CD14-positive monocyte (primary cell): ENCODE data around the gene KIF1B. TPM values are rescaled to one million over a fixed set of nuclear protein-coding genes. Genes with fewer than 3 reads are reported as not detected.

Source experiments
- DNase-seq, 3 donors: peaks; one replicate each; pipeline ENCODE4 v3.0.0-alpha.2; 2011 to 2022
- H2AFZ ChIP-seq: 2 replicates; pipeline ENCODE4 v1.6.0; 2012; ENCODE audit warnings: mild to moderate bottlenecking, low read depth, low read length, inconsistent platforms; ENCODE audit not compliant: insufficient read depth, poor library complexity, severe bottlenecking
- H3K27ac ChIP-seq, 2 donors: 1 replicate in 1 of 2; 2 replicates in 1 of 2; pipeline ENCODE4 v1.5.1; 2012 to 2013; ENCODE audit warnings: low read length in 2 of 2, control low read depth in 1 of 2, inconsistent platforms in 1 of 2, low read depth in 1 of 2, mild to moderate bottlenecking in 1 of 2
- H3K27me3 ChIP-seq, 2 donors: one replicate each; pipeline versions ENCODE4 v1.6.0 to v1.6.1; 2011 to 2013; ENCODE audit warnings: low read length in 2 of 2; ENCODE audit not compliant: control insufficient read depth in 2 of 2, insufficient read depth in 2 of 2
- H3K36me3 ChIP-seq, 2 donors: replicated peaks in 1 of 2; 1 replicate in 1 of 2; 2 replicates in 1 of 2; pipeline versions ENCODE4 v1.5.1 to v1.6.1; 2012 to 2013; ENCODE audit warnings: low read length in 2 of 2, control low read depth in 1 of 2, inconsistent platforms in 1 of 2, mild to moderate bottlenecking in 1 of 2; ENCODE audit not compliant: insufficient read depth in 2 of 2, control insufficient read depth in 1 of 2
- H3K4me1 ChIP-seq, 2 donors: 1 replicate in 1 of 2; 2 replicates in 1 of 2; pipeline versions ENCODE4 v1.5.1 to v1.6.1; 2012 to 2013; ENCODE audit warnings: low read length in 2 of 2, control low read depth in 1 of 2, inconsistent platforms in 1 of 2, mild to moderate bottlenecking in 1 of 2, moderate library complexity in 1 of 2; ENCODE audit not compliant: insufficient read depth in 2 of 2, control insufficient read depth in 1 of 2
- H3K4me2 ChIP-seq: replicated peaks from 2 replicates; pipeline ENCODE3; 2012; ENCODE audit warnings: low read length, moderate library complexity, mild to moderate bottlenecking; ENCODE audit not compliant: poor library complexity, severe bottlenecking; ENCODE audit errors: extremely low read depth
- H3K4me3 ChIP-seq, 3 experiments: fragments of 200-600 bp in 1 of 3; sonication (generic) in 1 of 3; replicated peaks in 1 of 3; 1 replicate in 2 of 3; 2 replicates in 1 of 3; pipeline ENCODE4 v1.5.1; 2011 to 2013; ENCODE audit warnings: low read length in 3 of 3, mild to moderate bottlenecking in 3 of 3, control low read depth in 2 of 3, low read depth in 2 of 3, inconsistent platforms in 1 of 3, moderate library complexity in 1 of 3
- H3K79me2 ChIP-seq: 2 replicates; pipeline ENCODE4 v1.6.0; 2012; ENCODE audit warnings: mild to moderate bottlenecking, control low read depth, inconsistent platforms, low read length, moderate library complexity; ENCODE audit not compliant: insufficient read depth
- H3K9ac ChIP-seq: 2 replicates; pipeline ENCODE4 v1.6.0; 2017; ENCODE audit warnings: low read length, mild to moderate bottlenecking; ENCODE audit not compliant: insufficient read depth, poor library complexity, severe bottlenecking
- H3K9me3 ChIP-seq, 2 donors: replicated peaks in 1 of 2; 1 replicate in 1 of 2; 2 replicates in 1 of 2; pipeline versions ENCODE4 v1.5.1 to v1.6.1; 2012 to 2013; ENCODE audit warnings: low read length in 2 of 2, control low read depth in 1 of 2; ENCODE audit not compliant: control insufficient read depth in 1 of 2, insufficient read depth in 1 of 2
- H4K20me1 ChIP-seq: 2 replicates; pipeline ENCODE4 v1.6.0; 2012; ENCODE audit warnings: mild to moderate bottlenecking, low read length, control low read depth, moderate library complexity; ENCODE audit not compliant: insufficient read depth
- H3K27ac Mint-ChIP-seq, 7 donors: one replicate each; pipeline ENCODE4 v1.8.0; 2020; ENCODE audit warnings: mild to moderate bottlenecking in 7 of 7, mixed read lengths in 7 of 7, moderate library complexity in 6 of 7, inconsistent platforms in 2 of 7
- H3K27me3 Mint-ChIP-seq, 3 donors: one replicate each; pipeline ENCODE4 v1.8.0; 2021 to 2022; ENCODE audit warnings: low read depth in 3 of 3, mild to moderate bottlenecking in 3 of 3, mixed read lengths in 3 of 3, moderate library complexity in 3 of 3, inconsistent platforms in 1 of 3
- H3K36me3 Mint-ChIP-seq, 2 donors: one replicate each; pipeline ENCODE4 v1.8.0; 2020; ENCODE audit warnings: mixed read lengths in 2 of 2, inconsistent platforms in 1 of 2, mild to moderate bottlenecking in 1 of 2
- H3K4me1 Mint-ChIP-seq: one replicate; pipeline ENCODE4 v1.8.0; 2020; ENCODE audit warnings: mild to moderate bottlenecking, mixed read lengths
- H3K4me3 Mint-ChIP-seq, 2 donors: one replicate each; pipeline ENCODE4 v1.8.0; 2020; ENCODE audit warnings: mild to moderate bottlenecking in 2 of 2, mixed read lengths in 2 of 2, moderate library complexity in 1 of 2
- H3K9me3 Mint-ChIP-seq, 7 donors: one replicate each; pipeline ENCODE4 v1.8.0; 2020 to 2022; ENCODE audit warnings: mixed read lengths in 7 of 7, mild to moderate bottlenecking in 6 of 7, moderate library complexity in 6 of 7, inconsistent platforms in 2 of 7
- WGBS: methylation state at CpG from one replicate; pipeline ENCODE4 v1.1.5; 2013; ENCODE audit warnings: missing lambda C conversion rate; ENCODE audit not compliant: insufficient coverage; 5-methylcytosine and 5-hydroxymethylcytosine counted together
- intact Hi-C, 2 donors: fragments of 100-400 bp; cut with micrococcal nuclease; formaldehyde crosslinking; loops; one replicate each; pipeline versions ENCODE4 v1.15.0 to v1.15.1; 2023
- polyA plus RNA-seq, 3 donors: library from polyadenylated mRNA; depleted of rRNA in 1 of 3; unstranded in 2 of 3; stranded (reverse) in 1 of 3; fragments of 300-500 nt in 2 of 3; fragments of >200 nt in 1 of 3; fragmentation: Illumina TruSeq in 2 of 3; gene quantifications; 1 replicate in 2 of 3; 2 replicates in 1 of 3; pipeline ENCODE4 v1.2.3, GENCODE V29; 2012 to 2021
- TF ChIP-seq, protein P1 (sequence below): fragments of 200-600 bp; IDR thresholded peaks from one replicate; pipeline ENCODE4 v1.8.0; 2022; ENCODE audit warnings: antibody characterized with exemption, mild to moderate bottlenecking

Gene KIF1B
- polyA plus RNA-seq, 3 donors, result 3.0 to 7.0 (median 3.3) TPM

GRCh38 chr1:10171105-10171767, 39.1 kb upstream of the KIF1B start:
- intact Hi-C loops, result no loop called here
- no peaks in the 10 kb centered on the region for H4K20me1 ChIP-seq
- no peak overlapping the region for H3K4me3 Mint-ChIP-seq
- peaks cover 60 to 86% of the 10 kb centered on the region in 2 donors for H3K36me3 ChIP-seq
- no peak overlapping the region for H2AFZ ChIP-seq
- no peak overlapping the region for H3K4me3 ChIP-seq
- WGBS, result 100% methylated on average over 9 of the region's 16 CpGs
- no peak overlapping the region for H3K27ac ChIP-seq
- H3K27me3 Mint-ChIP-seq, result no peaks in the 10 kb centered on the region
- no peaks in the 10 kb centered on the region for H3K27me3 ChIP-seq
- peaks cover 0 to 4% (median 0%) of the 10 kb centered on the region in 7 donors for H3K9me3 Mint-ChIP-seq
- H3K4me1 Mint-ChIP-seq, result no peaks in the 10 kb centered on the region
- no peak overlapping the region for H3K4me2 ChIP-seq
- no peak overlapping the region for H3K9ac ChIP-seq
- DNase-seq, result no peak
- H3K9me3 ChIP-seq, result no peaks in the 10 kb centered on the region
- peak overlapping the region in 2 of 7 donors; percentile 15 to 28 for H3K27ac Mint-ChIP-seq
- H3K79me2 ChIP-seq, result no peaks in the 10 kb centered on the region
- TF ChIP-seq, protein P1, sequence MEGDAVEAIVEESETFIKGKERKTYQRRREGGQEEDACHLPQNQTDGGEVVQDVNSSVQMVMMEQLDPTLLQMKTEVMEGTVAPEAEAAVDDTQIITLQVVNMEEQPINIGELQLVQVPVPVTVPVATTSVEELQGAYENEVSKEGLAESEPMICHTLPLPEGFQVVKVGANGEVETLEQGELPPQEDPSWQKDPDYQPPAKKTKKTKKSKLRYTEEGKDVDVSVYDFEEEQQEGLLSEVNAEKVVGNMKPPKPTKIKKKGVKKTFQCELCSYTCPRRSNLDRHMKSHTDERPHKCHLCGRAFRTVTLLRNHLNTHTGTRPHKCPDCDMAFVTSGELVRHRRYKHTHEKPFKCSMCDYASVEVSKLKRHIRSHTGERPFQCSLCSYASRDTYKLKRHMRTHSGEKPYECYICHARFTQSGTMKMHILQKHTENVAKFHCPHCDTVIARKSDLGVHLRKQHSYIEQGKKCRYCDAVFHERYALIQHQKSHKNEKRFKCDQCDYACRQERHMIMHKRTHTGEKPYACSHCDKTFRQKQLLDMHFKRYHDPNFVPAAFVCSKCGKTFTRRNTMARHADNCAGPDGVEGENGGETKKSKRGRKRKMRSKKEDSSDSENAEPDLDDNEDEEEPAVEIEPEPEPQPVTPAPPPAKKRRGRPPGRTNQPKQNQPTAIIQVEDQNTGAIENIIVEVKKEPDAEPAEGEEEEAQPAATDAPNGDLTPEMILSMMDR, result no peak
- no peaks in the 10 kb centered on the region for H3K4me1 ChIP-seq
- peaks cover 68 to 92% of the 10 kb centered on the region in 2 donors for H3K36me3 Mint-ChIP-seq

DNA sequence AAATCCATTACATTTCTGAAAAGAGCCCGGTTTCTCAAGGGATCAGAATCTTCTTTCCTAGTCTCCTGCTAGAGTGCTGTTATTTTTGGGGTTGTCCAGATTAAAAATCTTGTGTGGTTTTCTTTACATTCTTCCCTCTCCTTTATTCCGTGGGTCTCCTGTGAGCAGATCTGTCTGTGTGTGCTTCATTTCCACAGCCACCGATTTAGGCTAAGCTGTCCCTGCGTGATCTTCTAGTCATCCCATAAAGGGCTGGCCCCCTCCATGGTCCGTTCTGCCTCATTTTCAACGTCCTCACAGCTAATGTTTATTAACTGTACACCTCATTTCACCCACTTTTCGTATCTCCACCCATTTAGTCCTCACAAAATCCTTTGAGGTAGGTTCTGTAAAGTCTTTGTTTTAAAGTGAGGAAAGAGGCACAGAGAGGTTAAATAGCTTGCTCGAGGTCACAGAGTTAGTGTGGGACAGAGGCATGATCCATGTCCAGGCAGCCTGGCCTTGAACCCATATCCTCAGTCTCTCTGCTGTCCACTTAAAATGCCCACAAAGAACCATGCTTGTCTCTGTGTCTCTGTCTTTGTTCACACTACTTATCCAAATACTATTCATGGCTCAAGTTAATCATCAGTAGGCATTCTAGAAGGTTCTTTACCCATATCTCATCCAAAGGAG, 38.2 kb upstream of the KIF1B start:
- H3K27ac ChIP-seq, result no peak overlapping the region
- H3K27me3 Mint-ChIP-seq, result no peaks in the 10 kb centered on the region
- H3K4me1 ChIP-seq, result no peaks in the 10 kb centered on the region
- H3K4me2 ChIP-seq, result no peak overlapping the region
- no peaks in the 10 kb centered on the region for H4K20me1 ChIP-seq
- no peaks in the 10 kb centered on the region for H3K79me2 ChIP-seq
- 100% methylated on average over 3 of the region's 8 CpGs for WGBS
- peaks cover 0 to 4% (median 0%) of the 10 kb centered on the region in 7 donors for H3K9me3 Mint-ChIP-seq
- H3K4me3 Mint-ChIP-seq, result no peak overlapping the region
- peaks cover 68 to 91% of the 10 kb centered on the region in 2 donors for H3K36me3 Mint-ChIP-seq
- DNase-seq, result no peak
- no peak overlapping the region for H3K9ac ChIP-seq
- no peaks in the 10 kb centered on the region for H3K9me3 ChIP-seq
- TF ChIP-seq, protein P1, result no peak
- no peaks in the 10 kb centered on the region for H3K27me3 ChIP-seq
- no peak overlapping the region for H3K4me3 ChIP-seq
- peak overlapping the region in 1 of 7 donors; percentile 51 for H3K27ac Mint-ChIP-seq
- H2AFZ ChIP-seq, result no peak overlapping the region
- intact Hi-C loops, result no loop called here
- H3K36me3 ChIP-seq, result peaks cover 56 to 82% of the 10 kb centered on the region in 2 donors
- no peaks in the 10 kb centered on the region for H3K4me1 Mint-ChIP-seq
